OCI-LY1 (cell line): Measurements from ENCODE around the gene CCBE1.

ENCODE experiments used
- H2AFZ ChIP-seq: fragments of 200-600 bp; sonication (generic), shearing (Covaris generic); 2 replicates; pipeline ENCODE4 v1.6.0; 2014; ENCODE audit warnings: antibody characterized with exemption, mild to moderate bottlenecking, low read length
- H3F3A ChIP-seq: fragments of 200-600 bp; sonication (generic), shearing (Covaris generic); 2 replicates; pipeline ENCODE4 v1.6.0; 2014; ENCODE audit warnings: mild to moderate bottlenecking, antibody characterized with exemption, low read length, moderate library complexity; ENCODE audit not compliant: insufficient read depth
- H3K27ac ChIP-seq: fragments of 200-600 bp; sonication (generic); 2 replicates; pipeline ENCODE4 v1.5.1; 2014; ENCODE audit warnings: low read length, mixed run types, mild to moderate bottlenecking, low read depth; ENCODE audit not compliant: poor library complexity, severe bottlenecking
- H3K27me3 ChIP-seq: fragments of 200-600 bp; sonication (generic); 2 replicates; pipeline ENCODE4 v1.6.0; 2014; ENCODE audit warnings: antibody characterized with exemption, mild to moderate bottlenecking, low read length, moderate library complexity; ENCODE audit not compliant: insufficient read depth
- H3K36me3 ChIP-seq: fragments of 200-600 bp; sonication (generic); 2 replicates; pipeline ENCODE4 v1.6.1; 2014; ENCODE audit warnings: mild to moderate bottlenecking, antibody characterized with exemption, low read length, moderate library complexity, mixed read lengths; ENCODE audit not compliant: insufficient read depth
- H3K4me1 ChIP-seq: fragments of 200-600 bp; sonication (generic); 2 replicates; pipeline ENCODE4 v1.5.1; 2014; ENCODE audit warnings: mild to moderate bottlenecking, low read length, moderate library complexity; ENCODE audit not compliant: insufficient read depth, severe bottlenecking
- H3K4me2 ChIP-seq: fragments of 200-600 bp; sonication (generic), shearing (Covaris generic); 2 replicates; pipeline ENCODE4 v1.6.1; 2014; ENCODE audit warnings: low read length
- H3K4me3 ChIP-seq: fragments of 200-600 bp; sonication (generic); 2 replicates; pipeline ENCODE4 v1.5.1; 2014; ENCODE audit warnings: low read length, low read depth, mild to moderate bottlenecking, mixed read lengths; ENCODE audit not compliant: poor library complexity, severe bottlenecking
- H3K79me2 ChIP-seq: fragments of 200-600 bp; shearing (Covaris generic); 2 replicates; pipeline ENCODE4 v1.6.1; 2016; ENCODE audit warnings: mixed run types, low read length, mixed read lengths; ENCODE audit not compliant: insufficient read depth
- H3K9ac ChIP-seq: fragments of 200-600 bp; sonication (generic), shearing (Covaris generic); 2 replicates; pipeline ENCODE4 v1.6.1; 2014; ENCODE audit warnings: mild to moderate bottlenecking, low read length, mixed read lengths
- H3K9me2 ChIP-seq: fragments of 200-600 bp; sonication (generic), shearing (Covaris generic); 2 replicates; pipeline ENCODE4 v1.6.1; 2014; ENCODE audit warnings: low read depth, mild to moderate bottlenecking, low read length, mixed read lengths
- H3K9me3 ChIP-seq: fragments of 200-600 bp; shearing (Covaris generic); 2 replicates; pipeline ENCODE4 v1.6.1; 2014; ENCODE audit warnings: low read length, mixed read lengths
- H4K20me1 ChIP-seq: fragments of 200-600 bp; sonication (generic), shearing (Covaris generic); 2 replicates; pipeline ENCODE4 v1.6.0; 2016; ENCODE audit warnings: mild to moderate bottlenecking, low read length; ENCODE audit not compliant: insufficient read depth
- EZH2 ChIP-seq: fragments of 200-600 bp; sonication (generic), shearing (Covaris generic); IDR thresholded peaks from 2 replicates; pipeline ENCODE4 v1.8.0; 2017; ENCODE audit warnings: borderline replicate concordance, mixed run types, mild to moderate bottlenecking, antibody characterized with exemption, low read length, moderate library complexity, mixed read lengths
- TF ChIP-seq, protein P1 (sequence below): fragments of 200-600 bp; sonication (generic), shearing (Covaris generic); IDR thresholded peaks from 2 replicates; pipeline ENCODE4 v1.5.1; 2017; ENCODE audit warnings: mild to moderate bottlenecking, antibody characterized with exemption, low read length, moderate library complexity, mixed read lengths

Gene CCBE1

DNA sequence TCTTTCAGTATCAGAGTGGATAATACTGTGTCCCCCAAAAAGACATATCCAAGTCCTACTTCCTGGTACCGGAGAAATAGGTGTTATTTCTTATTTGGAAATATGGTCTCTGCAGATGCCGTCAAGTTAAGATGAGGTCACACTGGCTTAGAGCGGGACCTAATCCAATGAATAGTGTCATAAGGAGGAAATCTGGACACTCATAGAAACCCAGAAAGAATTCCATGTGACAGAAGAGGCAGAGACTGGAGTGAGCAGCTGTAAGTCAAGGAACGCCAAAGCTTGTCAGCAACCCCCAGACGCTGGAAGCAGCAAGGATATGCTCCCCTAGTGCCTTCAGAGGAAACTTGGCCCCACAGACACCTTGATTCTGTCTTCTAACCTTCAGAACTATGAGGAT lies 69.8 kb downstream of the CCBE1 start:
- no peaks in the 10 kb centered on the region for H4K20me1 ChIP-seq
- no peaks in the 10 kb centered on the region for H3K9me3 ChIP-seq
- H3K4me1 ChIP-seq, result no peaks in the 10 kb centered on the region
- no peak overlapping the region for H3K9ac ChIP-seq
- H3F3A ChIP-seq, result no peaks in the 10 kb centered on the region
- no peak overlapping the region for H3K4me3 ChIP-seq
- H3K27ac ChIP-seq, result no peak overlapping the region
- H3K36me3 ChIP-seq, result no peaks in the 10 kb centered on the region
- H3K9me2 ChIP-seq, result no peaks in the 10 kb centered on the region
- no peaks in the 10 kb centered on the region for H3K79me2 ChIP-seq
- no peak overlapping the region for H2AFZ ChIP-seq
- no peak overlapping the region for H3K4me2 ChIP-seq
- no peak for TF ChIP-seq EZH2
- TF ChIP-seq, protein P1, sequence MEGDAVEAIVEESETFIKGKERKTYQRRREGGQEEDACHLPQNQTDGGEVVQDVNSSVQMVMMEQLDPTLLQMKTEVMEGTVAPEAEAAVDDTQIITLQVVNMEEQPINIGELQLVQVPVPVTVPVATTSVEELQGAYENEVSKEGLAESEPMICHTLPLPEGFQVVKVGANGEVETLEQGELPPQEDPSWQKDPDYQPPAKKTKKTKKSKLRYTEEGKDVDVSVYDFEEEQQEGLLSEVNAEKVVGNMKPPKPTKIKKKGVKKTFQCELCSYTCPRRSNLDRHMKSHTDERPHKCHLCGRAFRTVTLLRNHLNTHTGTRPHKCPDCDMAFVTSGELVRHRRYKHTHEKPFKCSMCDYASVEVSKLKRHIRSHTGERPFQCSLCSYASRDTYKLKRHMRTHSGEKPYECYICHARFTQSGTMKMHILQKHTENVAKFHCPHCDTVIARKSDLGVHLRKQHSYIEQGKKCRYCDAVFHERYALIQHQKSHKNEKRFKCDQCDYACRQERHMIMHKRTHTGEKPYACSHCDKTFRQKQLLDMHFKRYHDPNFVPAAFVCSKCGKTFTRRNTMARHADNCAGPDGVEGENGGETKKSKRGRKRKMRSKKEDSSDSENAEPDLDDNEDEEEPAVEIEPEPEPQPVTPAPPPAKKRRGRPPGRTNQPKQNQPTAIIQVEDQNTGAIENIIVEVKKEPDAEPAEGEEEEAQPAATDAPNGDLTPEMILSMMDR, result no peak
- H3K27me3 ChIP-seq, result no peaks in the 10 kb centered on the region

DNA sequence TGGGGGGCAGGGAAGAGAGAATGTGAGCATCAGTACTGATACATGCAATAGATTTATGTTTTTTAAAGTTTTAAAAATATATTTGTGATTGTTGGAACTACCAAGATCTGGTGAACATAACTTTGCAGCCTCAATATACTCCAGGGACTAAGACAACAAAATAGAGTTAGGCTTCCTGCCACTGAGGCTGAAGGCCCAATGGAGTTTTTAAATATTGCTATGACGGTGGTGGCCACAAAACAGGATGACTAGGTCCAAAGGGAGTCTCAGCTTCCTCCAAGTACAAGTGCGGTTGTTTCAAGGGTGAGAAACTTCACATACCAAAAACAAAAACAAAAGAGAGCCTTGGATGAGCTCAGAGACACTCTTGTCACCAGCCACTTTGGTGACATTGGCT lies 72.9 kb downstream of the CCBE1 start:
- Histone ChIP-seq H3K4me2 (no peak overlapping the region), H3K4me1 (no peaks in the 10 kb centered on the region), H3K27me3 (no peaks in the 10 kb centered on the region), H3K27ac (no peak overlapping the region), H3F3A (no peaks in the 10 kb centered on the region), H3K9me2 (no peaks in the 10 kb centered on the region), H3K4me3 (no peak overlapping the region), H3K9me3 (no peaks in the 10 kb centered on the region), H2AFZ (no peak overlapping the region), H3K9ac (no peak overlapping the region), H4K20me1 (no peaks in the 10 kb centered on the region), H3K79me2 (no peaks in the 10 kb centered on the region), H3K36me3 (no peaks in the 10 kb centered on the region)
- TF ChIP-seq, protein P1, result no peak
- TF ChIP-seq EZH2, result no peak

- Histone ChIP-seq H3K27ac (no peak overlapping the region), H3K4me2 (no peak overlapping the region), H3K9me2 (no peaks in the 10 kb centered on the region), H3F3A (no peaks in the 10 kb centered on the region), H3K27me3 (no peaks in the 10 kb centered on the region), H3K4me1 (no peaks in the 10 kb centered on the region), H4K20me1 (no peaks in the 10 kb centered on the region), H3K36me3 (no peaks in the 10 kb centered on the region), H2AFZ (no peak overlapping the region), H3K9me3 (no peaks in the 10 kb centered on the region), H3K4me3 (no peak overlapping the region), H3K9ac (no peak overlapping the region), H3K79me2 (no peaks in the 10 kb centered on the region)
- no peak for TF ChIP-seq EZH2
- TF ChIP-seq, protein P1, result no peak
Measured at GRCh38 chr18:59623456-59624368, 73.5 kb downstream of the CCBE1 start.
